HG03521 (cell line): ENCODE results near the gene NUDT17.
"Not testable (repeated sequence)": the region's sequence is repeated elsewhere in the genome, so short reads cannot be mapped to it uniquely, and the experiment has no call there.

ENCODE experiments used
- ATAC-seq: cut with Tn5 transposase; IDR thresholded peaks from one replicate; pipeline ENCODE4 v1.9.1; 2021; ENCODE audit warnings: mild to moderate bottlenecking, moderate library complexity; ENCODE audit not compliant: unreplicated experiment

The NUDT17 gene, protein sequence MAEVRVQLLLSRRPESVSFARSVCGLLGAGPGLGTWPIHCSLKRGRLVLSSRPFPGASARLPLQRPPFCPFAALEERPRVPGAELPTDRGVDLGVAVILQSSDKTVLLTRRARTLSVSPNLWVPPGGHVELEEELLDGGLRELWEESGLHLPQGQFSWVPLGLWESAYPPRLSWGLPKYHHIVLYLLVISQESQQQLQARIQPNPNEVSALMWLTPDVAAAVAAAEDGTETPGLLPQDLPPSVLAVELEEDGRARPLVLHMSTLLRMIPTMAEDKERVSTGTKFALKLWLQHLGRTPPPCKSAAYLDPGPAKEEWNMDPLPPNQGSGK

DNA sequence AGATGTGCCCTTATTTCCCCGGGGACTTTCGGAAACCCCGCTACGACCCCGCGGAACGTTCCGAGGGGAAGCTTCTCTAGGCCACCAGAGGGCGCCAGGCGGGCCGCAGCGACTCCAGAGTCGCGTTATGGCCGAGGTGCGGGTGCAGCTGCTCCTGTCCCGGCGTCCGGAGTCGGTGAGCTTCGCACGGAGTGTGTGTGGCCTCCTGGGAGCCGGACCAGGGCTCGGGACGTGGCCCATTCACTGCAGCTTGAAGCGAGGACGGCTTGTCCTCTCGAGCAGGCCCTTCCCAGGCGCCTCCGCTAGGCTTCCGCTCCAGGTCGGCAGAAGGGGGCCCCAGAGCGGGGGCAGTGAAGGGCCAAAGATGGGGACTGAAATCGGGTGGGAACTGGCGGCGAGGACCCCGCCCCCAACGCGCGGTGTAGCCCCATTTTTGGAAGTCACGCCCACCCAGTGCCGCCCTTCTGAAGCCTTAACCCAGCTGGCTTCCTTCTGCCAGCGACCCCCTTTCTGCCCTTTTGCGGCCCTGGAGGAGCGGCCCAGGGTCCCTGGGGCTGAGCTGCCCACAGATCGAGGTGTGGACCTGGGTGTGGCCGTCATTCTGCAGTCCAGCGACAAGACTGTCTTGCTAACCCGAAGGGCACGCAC, at the start of gene NUDT17:
TSS of gene NUDT17 (plus strand) at position 117 of the 648 bp plus-strand sequence. CDS start at position 128, 11 bp downstream.
- ATAC-seq: peak; percentile 45

DNA sequence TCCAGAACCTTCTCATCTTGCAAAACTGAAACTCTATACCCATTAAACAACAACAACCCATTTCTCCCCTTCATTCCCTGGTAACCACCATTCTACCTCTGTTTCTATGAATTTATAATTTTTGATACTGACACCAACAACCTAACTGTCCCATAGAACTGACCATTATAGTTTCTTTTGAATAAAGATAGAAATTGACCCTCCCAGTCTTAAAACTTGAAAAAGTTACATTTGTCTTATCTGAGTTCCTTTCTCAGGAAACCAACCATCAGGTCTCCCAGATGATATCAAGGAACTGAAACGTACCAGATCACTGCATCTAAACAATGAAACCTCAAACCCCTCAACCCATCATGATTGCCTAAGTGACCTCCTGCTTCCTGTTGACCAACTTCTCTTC, 48.7 kb upstream of the NUDT17 start:
- no peak for ATAC-seq

- no peak for ATAC-seq
Measured at GRCh38 chr1:145799806-145800205, 45.6 kb upstream of the NUDT17 start.

GRCh38 chr1:145804235-145805045, 41.0 kb upstream of the NUDT17 start:
- ATAC-seq: no peak

GRCh38 chr1:145805057-145805456, 40.4 kb upstream of the NUDT17 start:
- ATAC-seq: no peak

GRCh38 chr1:145806408-145806807, 39.0 kb upstream of the NUDT17 start:
- ATAC-seq: no peak

DNA sequence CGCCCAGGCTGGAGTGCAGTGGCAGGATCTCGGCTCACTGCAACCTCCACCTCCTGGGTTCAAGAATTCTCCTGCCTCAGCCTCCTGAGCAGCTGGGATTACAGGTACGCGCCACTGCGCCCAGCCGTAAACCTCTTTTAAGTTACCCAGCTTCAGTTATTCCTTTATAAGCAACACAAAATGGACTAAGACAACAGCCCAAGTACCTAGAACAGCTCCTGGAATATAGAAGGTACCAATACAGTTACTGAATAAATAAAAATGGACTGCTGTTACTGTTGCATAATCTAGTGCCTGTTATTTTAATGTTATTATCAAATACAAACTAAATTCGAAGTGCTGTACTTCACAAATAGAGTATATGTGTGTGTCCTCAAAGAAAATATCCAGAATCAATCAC, 38.6 kb upstream of the NUDT17 start:
- ATAC-seq: no peak

GRCh38 chr1:145812977-145813810, 32.2 kb upstream of the NUDT17 start:
- ATAC-seq: not testable (repeated sequence)

GRCh38 chr1:145818095-145818494, 27.3 kb upstream of the NUDT17 start:
- ATAC-seq: not testable (repeated sequence)

DNA sequence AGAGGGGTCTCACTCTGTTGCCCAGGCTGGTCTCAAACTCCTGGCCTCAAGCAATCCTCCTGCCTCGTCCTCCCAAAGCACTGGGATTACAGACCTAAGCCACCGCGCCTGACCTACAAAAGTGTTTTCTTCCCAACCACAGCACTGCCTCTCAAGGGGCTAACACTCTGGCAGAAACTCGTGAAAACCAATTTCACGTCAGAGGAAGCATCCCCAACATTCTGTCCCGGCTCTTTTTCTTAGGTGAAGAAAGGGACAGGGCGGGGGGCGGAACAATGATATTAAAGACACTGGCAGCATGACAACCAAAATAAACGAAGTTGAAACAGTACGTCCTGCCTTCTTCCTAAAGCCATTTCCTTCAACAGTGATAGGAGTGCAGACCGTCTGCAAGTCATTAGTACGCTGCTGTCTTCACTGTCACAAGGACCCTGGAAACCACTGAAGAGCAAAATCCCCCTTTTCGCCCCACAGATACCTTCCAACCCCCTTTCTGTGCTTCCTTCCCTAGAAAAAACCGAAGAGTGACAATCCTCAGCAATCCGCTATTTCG, 22.6 kb upstream of the NUDT17 start:
- not testable (repeated sequence) for ATAC-seq

GRCh38 chr1:145823565-145824498, 21.6 kb upstream of the NUDT17 start, which contains the start of the genes POLR3C and RNF115:
Gene POLR3C, plus strand, starts transcription at chr1:145824200. Its CDS starts 1,577 bp downstream, at chr1:145825777.
Gene RNF115, minus strand, starts transcription at chr1:145824095. Its CDS starts 222 bp downstream, at chr1:145823873.
- peak; percentile 85 for ATAC-seq

DNA sequence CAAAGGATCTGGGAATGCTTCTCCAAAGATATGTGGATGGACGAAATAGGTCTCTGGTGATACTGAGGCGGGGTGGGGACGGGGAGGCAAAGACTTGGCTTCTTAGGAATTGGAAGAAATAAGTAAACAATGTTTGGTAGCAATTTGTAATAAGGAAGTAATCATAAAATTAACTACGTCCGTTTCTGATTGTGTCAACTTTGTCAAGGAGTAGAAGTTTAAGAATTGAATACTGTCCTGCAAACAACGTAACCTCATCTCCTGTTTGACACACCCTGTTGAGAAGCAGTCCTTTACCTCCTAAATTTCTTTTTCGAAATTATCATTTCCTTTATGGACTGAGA, 21.0 kb upstream of the NUDT17 start:
- no peak for ATAC-seq

- ATAC-seq: no peak
Measured at GRCh38 chr1:145826030-145826429, 19.4 kb upstream of the NUDT17 start.

GRCh38 chr1:145827966-145828365, 17.5 kb upstream of the NUDT17 start:
- no peak for ATAC-seq

DNA sequence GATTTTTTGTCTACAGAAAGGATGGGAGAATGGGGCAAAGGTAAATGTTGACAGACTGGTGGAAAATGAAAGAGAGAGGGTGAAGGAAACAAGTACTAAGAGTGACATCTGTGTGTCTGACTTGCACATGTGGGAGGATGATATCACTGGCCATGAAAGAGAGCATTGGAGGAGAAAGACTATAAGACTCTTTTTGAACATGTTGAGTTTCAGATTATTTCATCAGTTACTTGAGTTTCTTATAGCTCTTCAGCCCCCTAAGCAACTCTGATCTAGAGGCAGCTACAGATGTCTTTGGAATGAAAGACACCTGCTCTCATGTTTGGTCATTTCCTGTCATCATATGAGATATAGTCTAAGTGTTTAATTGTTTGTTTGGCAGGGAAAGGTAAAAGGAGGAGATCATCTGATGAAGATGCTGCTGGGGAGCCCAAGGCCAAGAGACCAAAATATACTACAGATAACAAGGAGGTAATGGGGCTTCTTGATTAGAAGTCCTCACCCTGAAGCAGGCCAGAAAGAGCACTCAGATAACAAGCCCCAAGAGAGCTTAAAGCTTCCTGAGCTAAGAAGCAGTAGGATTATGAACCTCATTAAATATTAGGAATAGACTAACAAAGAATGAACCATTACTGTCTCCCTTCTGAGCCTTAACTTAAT, 16.9 kb upstream of the NUDT17 start:
- ATAC-seq: no peak

- not testable (repeated sequence) for ATAC-seq
Measured at GRCh38 chr1:145830810-145831209, 14.6 kb upstream of the NUDT17 start.

- ATAC-seq: no peak
Measured at GRCh38 chr1:145837656-145838055, 7.8 kb upstream of the NUDT17 start.

- no peak for ATAC-seq
Measured at GRCh38 chr1:145843031-145843430, 2.4 kb upstream of the NUDT17 start.

DNA sequence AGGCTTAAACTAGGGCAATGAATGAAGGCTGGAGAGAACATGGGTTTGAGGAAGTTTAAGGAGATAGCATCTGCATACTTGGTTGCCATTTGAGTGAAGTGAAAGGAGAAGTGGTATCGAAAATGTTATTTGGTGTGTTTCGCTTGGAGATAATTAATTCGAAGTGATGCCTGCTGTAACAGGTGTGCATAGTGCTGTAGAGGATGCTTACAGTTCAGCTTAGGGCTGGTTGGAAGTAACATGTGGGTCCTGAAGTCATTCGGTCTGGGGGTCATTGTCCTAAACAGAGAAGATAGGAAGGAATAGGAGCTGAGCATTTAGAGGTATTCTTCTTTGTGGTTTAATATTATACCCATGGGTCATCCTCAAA, 301 bp upstream of the NUDT17 start:
- ATAC-seq: peak; percentile 75
